ENCODE data around the gene PLCH1.
A peak's percentile ranks its signal among the peaks of the same experiment; 100 is the strongest.

Gene PLCH1

DNA sequence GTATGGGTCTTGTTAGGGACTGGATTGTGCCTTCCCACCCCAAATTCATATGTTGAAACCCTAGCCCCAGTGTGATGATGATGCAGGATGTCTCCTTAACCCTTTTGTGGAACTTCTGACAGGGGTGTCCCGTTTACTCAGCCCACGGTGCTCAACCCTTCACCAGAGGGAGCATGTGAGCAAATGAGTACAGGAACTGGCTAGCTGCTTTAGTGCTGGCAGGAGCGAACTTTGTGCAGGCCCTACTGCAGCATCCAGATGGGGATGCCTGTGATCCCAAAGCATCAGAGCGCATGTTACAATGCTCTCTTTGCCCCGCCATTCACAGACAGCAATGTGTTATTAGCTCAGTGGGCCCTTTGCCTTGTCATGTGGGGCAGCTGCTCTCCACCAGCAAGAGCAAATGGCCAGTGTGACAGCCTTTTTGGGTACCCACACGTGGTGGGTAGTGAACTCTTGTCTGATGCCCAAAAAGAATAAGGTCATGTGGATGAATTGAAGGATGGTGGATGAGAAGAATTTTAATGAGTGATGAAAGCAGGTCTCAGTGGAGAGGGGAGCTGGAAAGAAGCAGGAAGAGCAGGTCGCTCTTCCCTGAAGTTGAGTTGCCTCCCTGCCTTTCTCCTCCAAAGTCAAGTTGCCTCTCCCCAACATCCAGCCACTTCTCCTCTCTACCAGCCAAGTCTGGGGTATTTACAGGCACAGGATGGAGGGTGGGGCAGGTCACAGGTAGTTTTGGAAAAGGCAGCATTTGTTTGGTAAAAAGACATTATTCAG is 388.1 kb downstream of the PLCH1 start:
- ChIA-PET CTCF (interaction anchor here (1.8 to 2.1 kb wide), 2 partner anchors 26 to 345 kb away, joined by 4 to 9 read pairs; no protein-coding TSS in a partner anchor), POLR2A (no interaction called here)

DNA sequence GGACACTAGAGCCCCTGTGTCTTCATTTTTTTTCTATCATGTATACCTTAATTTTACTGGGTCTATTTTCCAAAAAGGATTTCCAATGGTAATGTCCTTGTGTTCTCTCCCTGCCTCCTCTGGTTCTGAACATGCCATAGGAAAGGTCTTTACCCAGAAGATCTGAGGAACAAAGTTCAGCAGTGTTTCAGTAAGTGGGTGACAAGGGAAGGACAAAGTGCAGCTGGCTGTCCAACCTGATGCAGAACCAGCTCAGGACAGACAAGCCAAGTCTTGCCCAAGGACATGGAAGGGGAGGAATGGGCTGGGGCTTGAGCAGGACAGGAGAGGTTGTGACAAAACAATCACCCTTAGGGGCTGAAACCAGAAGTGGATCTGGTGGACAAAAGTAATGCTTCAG is 390.2 kb downstream of the PLCH1 start:
- H3K9me3 ChIP-seq (ENCODE audit: control insufficient read depth, insufficient read depth, low read depth, low read length): no peaks in the 10 kb centered on the region
- no peak overlapping the region for H3K27ac ChIP-seq (ENCODE audit: extremely low read depth, low read depth, low read length)
- ChIA-PET CTCF (interaction anchor here (0.5 to 4.1 kb wide), 3 partner anchors 306 to 400 kb away, joined by 4 to 50 read pairs (median 7); no protein-coding TSS in a partner anchor), POLR2A (no interaction called here)
- TF ChIP-seq, protein P1, sequence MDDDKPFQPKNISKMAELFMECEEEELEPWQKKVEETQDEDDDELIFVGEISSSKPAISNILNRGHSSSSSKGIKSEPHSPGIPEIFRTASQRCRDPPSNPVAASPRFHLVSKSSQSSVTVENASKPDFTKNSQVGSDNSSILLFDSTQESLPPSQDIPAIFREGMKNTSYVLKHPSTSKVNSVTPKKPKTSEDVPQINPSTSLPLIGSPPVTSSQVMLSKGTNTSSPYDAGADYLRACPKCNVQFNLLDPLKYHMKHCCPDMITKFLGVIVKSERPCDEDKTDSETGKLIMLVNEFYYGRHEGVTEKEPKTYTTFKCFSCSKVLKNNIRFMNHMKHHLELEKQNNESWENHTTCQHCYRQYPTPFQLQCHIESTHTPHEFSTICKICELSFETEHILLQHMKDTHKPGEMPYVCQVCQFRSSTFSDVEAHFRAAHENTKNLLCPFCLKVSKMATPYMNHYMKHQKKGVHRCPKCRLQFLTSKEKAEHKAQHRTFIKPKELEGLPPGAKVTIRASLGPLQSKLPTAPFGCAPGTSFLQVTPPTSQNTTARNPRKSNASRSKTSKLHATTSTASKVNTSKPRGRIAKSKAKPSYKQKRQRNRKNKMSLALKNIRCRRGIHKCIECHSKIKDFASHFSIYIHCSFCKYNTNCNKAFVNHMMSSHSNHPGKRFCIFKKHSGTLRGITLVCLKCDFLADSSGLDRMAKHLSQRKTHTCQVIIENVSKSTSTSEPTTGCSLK (tag by site-specific recombination; IDR thresholded peaks at IDR 0.05): no peak
- H3K4me1 ChIP-seq (ENCODE audit: control insufficient read depth, insufficient read depth, low read length): no peaks in the 10 kb centered on the region
- H3K36me3 ChIP-seq (ENCODE audit: control insufficient read depth in 2 of 2, insufficient read depth in 1 of 2, low read length in 2 of 2): no peaks in the 10 kb centered on the region
- H3K4me3 ChIP-seq (ENCODE audit: low read depth, low read length): no peak overlapping the region

More for the DNA sequence above, 388.1 kb downstream of the PLCH1 start:
- H3K4me3 ChIP-seq (ENCODE audit: low read depth, low read length): no peak overlapping the region
- no peaks in the 10 kb centered on the region for H3K36me3 ChIP-seq (ENCODE audit: control insufficient read depth in 2 of 2, insufficient read depth in 1 of 2, low read length in 2 of 2)
- H3K27ac ChIP-seq (ENCODE audit: extremely low read depth, low read depth, low read length): no peak overlapping the region
- H3K4me1 ChIP-seq (ENCODE audit: control insufficient read depth, insufficient read depth, low read length): no peaks in the 10 kb centered on the region
- TF ChIP-seq ZNF341 (tag by site-specific recombination; IDR thresholded peaks at IDR 0.05; ENCODE audit: low read depth): peak; percentile 75
- TF ChIP-seq, protein P2, sequence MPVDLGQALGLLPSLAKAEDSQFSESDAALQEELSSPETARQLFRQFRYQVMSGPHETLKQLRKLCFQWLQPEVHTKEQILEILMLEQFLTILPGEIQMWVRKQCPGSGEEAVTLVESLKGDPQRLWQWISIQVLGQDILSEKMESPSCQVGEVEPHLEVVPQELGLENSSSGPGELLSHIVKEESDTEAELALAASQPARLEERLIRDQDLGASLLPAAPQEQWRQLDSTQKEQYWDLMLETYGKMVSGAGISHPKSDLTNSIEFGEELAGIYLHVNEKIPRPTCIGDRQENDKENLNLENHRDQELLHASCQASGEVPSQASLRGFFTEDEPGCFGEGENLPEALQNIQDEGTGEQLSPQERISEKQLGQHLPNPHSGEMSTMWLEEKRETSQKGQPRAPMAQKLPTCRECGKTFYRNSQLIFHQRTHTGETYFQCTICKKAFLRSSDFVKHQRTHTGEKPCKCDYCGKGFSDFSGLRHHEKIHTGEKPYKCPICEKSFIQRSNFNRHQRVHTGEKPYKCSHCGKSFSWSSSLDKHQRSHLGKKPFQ (tag by site-specific recombination; IDR thresholded peaks at IDR 0.05): no peak
- TF ChIP-seq ZNF76 (tag by site-specific recombination; IDR thresholded peaks at IDR 0.05; ENCODE audit: borderline replicate concordance, low read depth): no peak
- no peak for TF ChIP-seq ZNF549 (tag by site-specific recombination; IDR thresholded peaks at IDR 0.05)
- no peaks in the 10 kb centered on the region for H3K9me3 ChIP-seq (ENCODE audit: control insufficient read depth, insufficient read depth, low read depth, low read length)

DNA sequence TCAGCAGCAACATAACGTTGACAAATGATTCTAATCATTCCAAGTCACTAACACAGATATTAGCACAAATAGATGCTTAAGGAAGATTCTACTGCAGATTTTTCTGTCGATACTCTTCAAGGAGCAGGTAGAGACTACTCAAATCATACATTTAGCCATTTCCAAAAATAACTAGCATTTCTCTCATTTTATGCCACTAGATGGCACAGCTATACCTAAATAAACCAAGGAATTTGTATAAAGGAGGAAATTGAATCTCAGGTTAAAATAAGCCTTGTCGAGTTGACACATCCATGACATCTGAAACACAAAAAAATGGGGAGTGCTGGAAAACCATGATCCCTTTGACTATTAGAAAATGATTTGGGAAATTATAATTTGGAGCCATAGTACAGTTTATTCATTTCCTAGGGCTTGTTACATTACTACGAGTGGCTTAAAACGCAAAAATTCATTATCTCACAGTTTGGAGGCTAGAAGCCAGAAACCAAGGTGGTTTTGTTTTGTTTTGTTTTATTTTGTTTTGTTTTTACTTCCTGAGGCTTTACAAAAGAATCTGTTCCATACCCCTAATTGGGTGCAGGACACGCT is 391.9 kb downstream of the PLCH1 start:
- Histone ChIP-seq H3K9me3 (ENCODE audit: control insufficient read depth, insufficient read depth, low read depth, low read length) (no peaks in the 10 kb centered on the region), H3K4me3 (ENCODE audit: low read depth, low read length) (no peak overlapping the region), H3K27ac (ENCODE audit: extremely low read depth, low read depth, low read length) (no peak overlapping the region), H3K36me3 (ENCODE audit: control insufficient read depth in 2 of 2, insufficient read depth in 1 of 2, low read length in 2 of 2) (no peaks in the 10 kb centered on the region), H3K4me1 (ENCODE audit: control insufficient read depth, insufficient read depth, low read length) (no peaks in the 10 kb centered on the region)
- CTCF ChIA-PET: interaction anchor here (0.6 to 4.1 kb wide), 5 partner anchors 11 to 358 kb away, joined by 3 to 50 read pairs (median 3); no protein-coding TSS in a partner anchor
- TF ChIP-seq EGR2 (tag by site-specific recombination; IDR thresholded peaks at IDR 0.05; ENCODE audit: low read depth) (no peak), ZNF654 (tag by site-specific recombination; IDR thresholded peaks at IDR 0.05; ENCODE audit: low read depth) (peak; percentile 73), ZNF621 (tag by site-specific recombination; IDR thresholded peaks at IDR 0.05) (no peak)
- TF ChIP-seq, protein P3, sequence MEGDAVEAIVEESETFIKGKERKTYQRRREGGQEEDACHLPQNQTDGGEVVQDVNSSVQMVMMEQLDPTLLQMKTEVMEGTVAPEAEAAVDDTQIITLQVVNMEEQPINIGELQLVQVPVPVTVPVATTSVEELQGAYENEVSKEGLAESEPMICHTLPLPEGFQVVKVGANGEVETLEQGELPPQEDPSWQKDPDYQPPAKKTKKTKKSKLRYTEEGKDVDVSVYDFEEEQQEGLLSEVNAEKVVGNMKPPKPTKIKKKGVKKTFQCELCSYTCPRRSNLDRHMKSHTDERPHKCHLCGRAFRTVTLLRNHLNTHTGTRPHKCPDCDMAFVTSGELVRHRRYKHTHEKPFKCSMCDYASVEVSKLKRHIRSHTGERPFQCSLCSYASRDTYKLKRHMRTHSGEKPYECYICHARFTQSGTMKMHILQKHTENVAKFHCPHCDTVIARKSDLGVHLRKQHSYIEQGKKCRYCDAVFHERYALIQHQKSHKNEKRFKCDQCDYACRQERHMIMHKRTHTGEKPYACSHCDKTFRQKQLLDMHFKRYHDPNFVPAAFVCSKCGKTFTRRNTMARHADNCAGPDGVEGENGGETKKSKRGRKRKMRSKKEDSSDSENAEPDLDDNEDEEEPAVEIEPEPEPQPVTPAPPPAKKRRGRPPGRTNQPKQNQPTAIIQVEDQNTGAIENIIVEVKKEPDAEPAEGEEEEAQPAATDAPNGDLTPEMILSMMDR (tag by site-specific recombination; IDR thresholded peaks at IDR 0.05): 0 out of 2 replicates have a peak, but pooled peaks have one; percentile 8
- POLR2A ChIA-PET: no interaction called here

DNA sequence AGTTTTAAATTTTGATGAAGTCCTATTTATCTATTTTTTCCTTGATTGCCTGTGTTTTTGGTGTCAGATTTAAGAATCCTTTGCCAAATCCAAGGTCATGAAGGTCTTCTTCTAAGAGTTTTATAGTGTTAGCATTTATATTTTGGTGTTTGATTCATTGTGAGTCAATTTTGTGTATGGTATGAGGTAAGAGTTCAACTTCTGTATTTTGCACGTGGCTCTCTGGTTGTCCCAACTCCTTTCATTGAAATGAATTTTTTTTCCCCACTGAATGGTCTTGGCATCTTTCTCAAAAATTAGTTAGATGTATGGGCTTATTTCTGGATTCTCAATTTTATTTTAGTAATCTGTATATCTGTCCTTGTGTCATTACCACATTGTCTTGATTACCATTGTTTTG is 394.3 kb downstream of the PLCH1 start:
- Histone ChIP-seq H3K4me3 (ENCODE audit: low read depth, low read length) (no peak overlapping the region), H3K27ac (ENCODE audit: extremely low read depth, low read depth, low read length) (no peak overlapping the region), H3K4me1 (ENCODE audit: control insufficient read depth, insufficient read depth, low read length) (no peaks in the 10 kb centered on the region), H3K9me3 (ENCODE audit: control insufficient read depth, insufficient read depth, low read depth, low read length) (no peaks in the 10 kb centered on the region), H3K36me3 (ENCODE audit: control insufficient read depth in 2 of 2, insufficient read depth in 1 of 2, low read length in 2 of 2) (no peaks in the 10 kb centered on the region)
- POLR2A ChIA-PET: no interaction called here
- CTCF ChIA-PET: no interaction called here
- TF ChIP-seq, protein P4, sequence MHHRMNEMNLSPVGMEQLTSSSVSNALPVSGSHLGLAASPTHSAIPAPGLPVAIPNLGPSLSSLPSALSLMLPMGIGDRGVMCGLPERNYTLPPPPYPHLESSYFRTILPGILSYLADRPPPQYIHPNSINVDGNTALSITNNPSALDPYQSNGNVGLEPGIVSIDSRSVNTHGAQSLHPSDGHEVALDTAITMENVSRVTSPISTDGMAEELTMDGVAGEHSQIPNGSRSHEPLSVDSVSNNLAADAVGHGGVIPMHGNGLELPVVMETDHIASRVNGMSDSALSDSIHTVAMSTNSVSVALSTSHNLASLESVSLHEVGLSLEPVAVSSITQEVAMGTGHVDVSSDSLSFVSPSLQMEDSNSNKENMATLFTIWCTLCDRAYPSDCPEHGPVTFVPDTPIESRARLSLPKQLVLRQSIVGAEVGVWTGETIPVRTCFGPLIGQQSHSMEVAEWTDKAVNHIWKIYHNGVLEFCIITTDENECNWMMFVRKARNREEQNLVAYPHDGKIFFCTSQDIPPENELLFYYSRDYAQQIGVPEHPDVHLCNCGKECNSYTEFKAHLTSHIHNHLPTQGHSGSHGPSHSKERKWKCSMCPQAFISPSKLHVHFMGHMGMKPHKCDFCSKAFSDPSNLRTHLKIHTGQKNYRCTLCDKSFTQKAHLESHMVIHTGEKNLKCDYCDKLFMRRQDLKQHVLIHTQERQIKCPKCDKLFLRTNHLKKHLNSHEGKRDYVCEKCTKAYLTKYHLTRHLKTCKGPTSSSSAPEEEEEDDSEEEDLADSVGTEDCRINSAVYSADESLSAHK (tag by site-specific recombination; IDR thresholded peaks at IDR 0.05): no peak
- TF ChIP-seq ZBTB48 (tag by site-specific recombination; IDR thresholded peaks at IDR 0.05): no peak
- no peak for TF ChIP-seq ZNF24 (tag by site-specific recombination; IDR thresholded peaks at IDR 0.05)
- TF ChIP-seq HOXD13 (CRISPR knock-in tag; IDR thresholded peaks at IDR 0.05; ENCODE audit: borderline replicate concordance): no peak
- TF ChIP-seq, protein P5, sequence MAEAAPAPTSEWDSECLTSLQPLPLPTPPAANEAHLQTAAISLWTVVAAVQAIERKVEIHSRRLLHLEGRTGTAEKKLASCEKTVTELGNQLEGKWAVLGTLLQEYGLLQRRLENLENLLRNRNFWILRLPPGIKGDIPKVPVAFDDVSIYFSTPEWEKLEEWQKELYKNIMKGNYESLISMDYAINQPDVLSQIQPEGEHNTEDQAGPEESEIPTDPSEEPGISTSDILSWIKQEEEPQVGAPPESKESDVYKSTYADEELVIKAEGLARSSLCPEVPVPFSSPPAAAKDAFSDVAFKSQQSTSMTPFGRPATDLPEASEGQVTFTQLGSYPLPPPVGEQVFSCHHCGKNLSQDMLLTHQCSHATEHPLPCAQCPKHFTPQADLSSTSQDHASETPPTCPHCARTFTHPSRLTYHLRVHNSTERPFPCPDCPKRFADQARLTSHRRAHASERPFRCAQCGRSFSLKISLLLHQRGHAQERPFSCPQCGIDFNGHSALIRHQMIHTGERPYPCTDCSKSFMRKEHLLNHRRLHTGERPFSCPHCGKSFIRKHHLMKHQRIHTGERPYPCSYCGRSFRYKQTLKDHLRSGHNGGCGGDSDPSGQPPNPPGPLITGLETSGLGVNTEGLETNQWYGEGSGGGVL (tag by site-specific recombination; IDR thresholded peaks at IDR 0.05): no peak
